Measurements from ENCODE around the gene GIMAP5.

- no peak for TF ChIP-seq CTCF (conservative IDR thresholded peaks at IDR 0.05 in 1 of 2, IDR thresholded peaks at IDR 0.05 in 1 of 2; ENCODE audit: low read depth in 1 of 2, low read length in 2 of 2)
- TF ChIP-seq EZH2 (IDR thresholded peaks at IDR 0.05; ENCODE audit: low read length, missing control alignments): no peak
Measured at GRCh38 chr7:150728609-150729008, 8.6 kb upstream of the GIMAP5 start.

Data from fibroblast of lung (primary cell).